ENCODE results near the gene PTPRN2.
"Not testable (repeated sequence)": the region's sequence is repeated elsewhere in the genome, so short reads cannot be mapped to it uniquely, and the experiment has no call there.

Gene PTPRN2

DNA sequence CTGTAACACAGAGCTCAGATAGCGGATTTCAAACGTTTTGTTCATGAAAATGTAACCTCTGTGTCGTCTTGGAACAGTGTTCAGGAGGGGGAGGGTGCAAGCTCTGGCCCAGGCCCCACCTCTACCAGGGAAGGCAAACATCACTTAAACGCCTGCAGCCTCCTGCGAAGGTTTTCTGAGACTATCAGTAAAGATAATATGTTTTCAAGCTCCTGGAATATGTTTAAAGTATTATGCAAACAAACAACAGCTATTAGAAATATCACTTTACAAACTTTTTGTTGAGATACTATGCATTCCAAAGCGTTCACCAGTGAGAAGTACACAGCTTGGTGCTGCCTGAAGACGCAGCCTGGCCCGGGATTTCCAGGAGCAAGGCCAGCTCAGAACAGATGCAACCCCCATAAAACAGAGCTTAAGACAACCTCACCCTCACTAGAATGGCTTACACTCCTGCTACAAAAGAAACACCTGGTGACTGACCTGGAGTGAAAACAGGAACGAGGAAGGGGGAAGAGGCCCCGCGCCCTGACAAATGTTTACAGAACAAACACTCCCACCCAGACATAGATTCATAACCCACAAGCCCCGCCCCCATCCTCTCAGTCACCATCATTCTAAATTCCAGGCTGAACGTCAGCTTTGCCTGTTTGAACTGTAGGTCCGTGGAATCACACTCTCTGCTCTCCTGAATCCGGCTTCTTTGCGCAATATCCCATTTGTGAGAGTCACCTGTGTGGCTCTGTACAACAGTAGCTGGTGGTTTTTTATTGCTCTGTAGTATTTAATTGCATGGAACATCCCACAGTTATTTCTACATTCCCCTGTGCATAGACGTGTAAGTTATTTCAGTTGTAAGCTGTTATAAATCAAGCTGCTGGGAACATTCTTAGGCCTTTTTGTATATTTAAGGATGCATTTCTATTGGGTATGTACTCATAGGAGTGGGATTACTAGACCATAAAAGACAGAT is 155.0 kb downstream of the PTPRN2 start:
- no peaks in the 10 kb centered on the region for H3K27me3 ChIP-seq (ENCODE audit: control insufficient read depth, insufficient read depth, low read length)
- H3K4me1 ChIP-seq (ENCODE audit: control insufficient read depth, insufficient read depth, low read length) = peaks cover 9% of the 10 kb centered on the region
- H3K27ac ChIP-seq (ENCODE audit: low read depth, low read length) = peak overlapping the region; percentile 90
- no peaks in the 10 kb centered on the region for H3K36me3 ChIP-seq (ENCODE audit: control insufficient read depth, insufficient read depth, low read length)
- H3K4me3 ChIP-seq (ENCODE audit: low read length) = peak overlapping the region; percentile 11
- peak overlapping the region; percentile 16 for H3K9ac ChIP-seq (ENCODE audit: low read length)

GRCh38 chr7:158431941-158432347 is 155.7 kb downstream of the PTPRN2 start:
- H3K27ac ChIP-seq (ENCODE audit: low read depth, low read length) = peak overlapping the region; percentile 90
- H3K27me3 ChIP-seq (ENCODE audit: control insufficient read depth, insufficient read depth, low read length) = no peaks in the 10 kb centered on the region
- peaks cover 9% of the 10 kb centered on the region for H3K4me1 ChIP-seq (ENCODE audit: control insufficient read depth, insufficient read depth, low read length)
- no peaks in the 10 kb centered on the region for H3K36me3 ChIP-seq (ENCODE audit: control insufficient read depth, insufficient read depth, low read length)
- H3K4me3 ChIP-seq (ENCODE audit: low read length) = peak overlapping the region; percentile 11
- H3K9ac ChIP-seq (ENCODE audit: low read length) = no peak overlapping the region

DNA sequence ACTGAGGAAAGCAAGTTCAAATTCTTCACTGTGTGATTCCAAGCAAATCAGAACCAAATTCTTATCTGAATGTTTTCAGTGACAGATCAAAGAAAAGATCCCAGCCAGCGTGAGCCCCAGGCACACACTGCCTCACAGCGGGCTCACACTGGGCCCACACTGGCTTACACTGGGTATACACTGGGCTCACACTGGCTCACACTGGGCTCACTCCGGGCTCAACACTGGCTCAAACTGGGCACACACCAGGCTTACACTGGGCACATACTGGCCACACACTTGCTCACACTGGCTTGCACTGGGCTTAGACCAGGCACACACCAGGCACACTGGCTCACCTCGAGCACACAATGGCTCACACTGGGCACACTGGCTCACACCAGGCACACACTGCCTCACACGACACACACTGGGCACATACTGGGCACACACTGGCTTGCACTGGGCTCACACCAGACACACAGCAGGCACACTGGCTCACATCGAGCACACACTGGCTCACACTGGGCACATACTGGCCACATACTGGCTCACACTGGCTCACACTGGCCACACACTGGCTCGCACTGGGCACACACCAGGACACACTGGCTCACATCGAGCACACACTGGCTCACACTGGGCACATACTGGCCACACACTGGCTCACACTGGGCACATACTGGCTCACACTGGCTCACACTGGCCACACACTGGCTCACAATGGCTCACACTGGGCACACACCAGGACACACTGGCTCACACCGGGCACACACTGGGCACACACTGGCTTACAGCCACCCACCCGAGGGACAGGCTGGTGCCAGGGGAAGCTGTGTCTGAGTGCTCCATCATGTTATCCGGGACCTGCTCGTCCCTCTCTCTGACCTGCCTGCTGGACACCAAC is 156.3 kb downstream of the PTPRN2 start:
- Histone ChIP-seq H3K4me3 (ENCODE audit: low read length) (peak overlapping the region; percentile 11), H3K4me1 (ENCODE audit: control insufficient read depth, insufficient read depth, low read length) (peaks cover 9% of the 10 kb centered on the region), H3K9ac (ENCODE audit: low read length) (no peak overlapping the region), H3K27ac (ENCODE audit: low read depth, low read length) (peak overlapping the region; percentile 90), H3K27me3 (ENCODE audit: control insufficient read depth, insufficient read depth, low read length) (no peaks in the 10 kb centered on the region), H3K36me3 (ENCODE audit: control insufficient read depth, insufficient read depth, low read length) (no peaks in the 10 kb centered on the region)

DNA sequence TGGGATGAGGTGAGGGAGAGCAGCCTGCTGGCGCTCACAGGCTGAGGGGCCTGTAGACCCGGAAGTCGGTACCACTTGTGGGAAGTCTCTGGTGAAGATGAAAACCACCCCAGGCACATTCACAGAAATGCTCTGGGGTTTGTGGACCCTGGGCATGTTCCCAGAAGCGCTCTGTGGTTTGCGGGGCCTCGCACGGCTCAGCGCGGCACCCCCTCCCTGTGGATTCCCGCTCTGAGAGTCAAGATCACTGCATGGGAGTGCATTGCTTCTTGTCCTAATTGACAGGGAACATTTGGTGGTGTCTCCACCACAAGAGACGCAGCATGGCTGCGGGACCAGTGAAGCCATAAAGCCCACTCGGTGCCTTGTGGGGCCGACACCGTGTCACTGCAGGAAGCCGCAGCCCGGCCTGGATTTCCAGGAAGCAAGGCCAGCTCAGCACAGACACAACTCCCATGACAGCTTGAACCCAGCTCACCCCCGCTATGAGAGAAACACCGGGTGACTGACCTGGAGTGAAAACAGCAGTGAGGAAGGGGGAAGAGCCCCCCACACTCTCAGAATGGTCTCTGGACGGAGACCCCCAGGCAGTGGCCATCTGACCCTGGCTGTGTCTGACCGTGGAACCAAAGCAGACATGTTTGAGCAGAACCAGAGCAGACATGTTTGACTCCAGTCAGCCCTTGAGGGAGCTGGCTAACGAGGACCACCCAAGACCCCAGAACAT is 157.2 kb downstream of the PTPRN2 start:
- H3K4me3 ChIP-seq (ENCODE audit: low read length) = no peak overlapping the region
- no peaks in the 10 kb centered on the region for H3K36me3 ChIP-seq (ENCODE audit: control insufficient read depth, insufficient read depth, low read length)
- H3K27me3 ChIP-seq (ENCODE audit: control insufficient read depth, insufficient read depth, low read length) = no peaks in the 10 kb centered on the region
- H3K9ac ChIP-seq (ENCODE audit: low read length) = no peak overlapping the region
- H3K27ac ChIP-seq (ENCODE audit: low read depth, low read length) = peak overlapping the region; percentile 90
- peaks cover 9% of the 10 kb centered on the region for H3K4me1 ChIP-seq (ENCODE audit: control insufficient read depth, insufficient read depth, low read length)

- no peak overlapping the region for H3K27ac ChIP-seq (ENCODE audit: low read depth, low read length)
- no peaks in the 10 kb centered on the region for H3K27me3 ChIP-seq (ENCODE audit: control insufficient read depth, insufficient read depth, low read length)
- H3K4me3 ChIP-seq (ENCODE audit: low read length) = no peak overlapping the region
- no peaks in the 10 kb centered on the region for H3K36me3 ChIP-seq (ENCODE audit: control insufficient read depth, insufficient read depth, low read length)
- peaks cover 9% of the 10 kb centered on the region for H3K4me1 ChIP-seq (ENCODE audit: control insufficient read depth, insufficient read depth, low read length)
- H3K9ac ChIP-seq (ENCODE audit: low read length) = no peak overlapping the region
These were observed 158.5 kb downstream of the PTPRN2 start for GRCh38 chr7:158428837-158429753.

- peaks cover 8% of the 10 kb centered on the region for H3K4me1 ChIP-seq (ENCODE audit: control insufficient read depth, insufficient read depth, low read length)
- H3K27me3 ChIP-seq (ENCODE audit: control insufficient read depth, insufficient read depth, low read length) = no peaks in the 10 kb centered on the region
- no peak overlapping the region for H3K9ac ChIP-seq (ENCODE audit: low read length)
- no peak overlapping the region for H3K4me3 ChIP-seq (ENCODE audit: low read length)
- H3K36me3 ChIP-seq (ENCODE audit: control insufficient read depth, insufficient read depth, low read length) = no peaks in the 10 kb centered on the region
- H3K27ac ChIP-seq (ENCODE audit: low read depth, low read length) = no peak overlapping the region
These were observed 159.3 kb downstream of the PTPRN2 start for GRCh38 chr7:158428131-158428836.

DNA sequence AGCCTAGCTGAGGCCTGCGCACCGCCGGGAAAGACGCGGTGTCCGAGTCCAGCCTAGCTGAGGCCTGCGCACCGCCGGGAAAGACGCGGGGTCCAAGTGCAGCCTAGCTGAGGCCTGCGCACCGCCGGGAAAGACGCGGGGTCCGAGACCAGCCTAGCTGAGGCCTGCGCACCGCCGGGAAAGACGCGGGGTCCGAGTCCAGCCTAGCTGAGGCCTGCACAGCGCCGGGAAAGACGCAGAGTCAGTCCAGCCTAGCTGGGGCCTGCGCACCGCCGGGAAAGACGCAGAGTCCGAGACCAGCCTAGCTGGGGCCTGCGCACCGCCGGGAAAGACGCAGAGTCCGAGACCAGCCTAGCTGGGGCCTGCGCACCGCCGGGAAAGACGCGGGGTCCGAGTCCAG is 161.9 kb downstream of the PTPRN2 start:
- H3K4me3 ChIP-seq (ENCODE audit: low read length); H3K9ac ChIP-seq (ENCODE audit: low read length); H3K27me3 ChIP-seq (ENCODE audit: control insufficient read depth, insufficient read depth, low read length); H3K27ac ChIP-seq (ENCODE audit: low read depth, low read length); H3K4me1 ChIP-seq (ENCODE audit: control insufficient read depth, insufficient read depth, low read length); H3K36me3 ChIP-seq (ENCODE audit: control insufficient read depth, insufficient read depth, low read length): not testable (repeated sequence)

- Histone ChIP-seq H3K27ac (ENCODE audit: low read depth, low read length) (no peak overlapping the region), H3K36me3 (ENCODE audit: control insufficient read depth, insufficient read depth, low read length) (no peaks in the 10 kb centered on the region), H3K4me3 (ENCODE audit: low read length) (no peak overlapping the region), H3K27me3 (ENCODE audit: control insufficient read depth, insufficient read depth, low read length) (no peaks in the 10 kb centered on the region), H3K9ac (ENCODE audit: low read length) (no peak overlapping the region), H3K4me1 (ENCODE audit: control insufficient read depth, insufficient read depth, low read length) (no peaks in the 10 kb centered on the region)
These were observed 163.1 kb downstream of the PTPRN2 start for GRCh38 chr7:158424531-158424930.

DNA sequence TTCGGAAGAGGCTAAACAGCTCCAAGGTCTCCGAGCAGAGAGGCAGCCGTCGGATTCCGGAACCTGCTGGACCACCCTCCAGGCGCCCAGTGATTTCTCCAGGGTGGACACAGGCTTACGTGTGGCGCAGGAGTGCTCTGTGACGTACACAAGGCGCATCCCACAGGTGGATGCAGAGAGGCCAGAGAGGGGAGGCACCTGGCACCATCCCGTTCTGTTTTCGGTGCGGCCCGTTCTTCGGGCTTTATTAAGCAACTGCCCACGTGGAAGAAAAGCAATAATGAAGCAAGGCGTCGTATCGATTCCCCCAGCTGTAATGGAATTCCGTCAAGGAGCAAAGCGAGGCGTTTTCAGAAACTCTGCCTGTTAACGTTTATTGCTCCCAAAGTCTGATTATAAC is 163.6 kb downstream of the PTPRN2 start:
- no peak overlapping the region for H3K27ac ChIP-seq (ENCODE audit: low read depth, low read length)
- no peak overlapping the region for H3K4me3 ChIP-seq (ENCODE audit: low read length)
- H3K36me3 ChIP-seq (ENCODE audit: control insufficient read depth, insufficient read depth, low read length) = no peaks in the 10 kb centered on the region
- no peaks in the 10 kb centered on the region for H3K27me3 ChIP-seq (ENCODE audit: control insufficient read depth, insufficient read depth, low read length)
- no peak overlapping the region for H3K9ac ChIP-seq (ENCODE audit: low read length)
- no peaks in the 10 kb centered on the region for H3K4me1 ChIP-seq (ENCODE audit: control insufficient read depth, insufficient read depth, low read length)

- no peak overlapping the region for H3K4me3 ChIP-seq (ENCODE audit: low read length)
These were observed 164.6 kb downstream of the PTPRN2 start for GRCh38 chr7:158422887-158423560.

More at GRCh38 chr7:158422887-158423560, 164.6 kb downstream of the PTPRN2 start:
- Histone ChIP-seq H3K4me1 (ENCODE audit: control insufficient read depth, insufficient read depth, low read length) (no peaks in the 10 kb centered on the region), H3K27me3 (ENCODE audit: control insufficient read depth, insufficient read depth, low read length) (no peaks in the 10 kb centered on the region), H3K9ac (ENCODE audit: low read length) (no peak overlapping the region), H3K36me3 (ENCODE audit: control insufficient read depth, insufficient read depth, low read length) (no peaks in the 10 kb centered on the region), H3K27ac (ENCODE audit: low read depth, low read length) (no peak overlapping the region)
